ENCODE results near the gene TMEM45B.

- TF ChIP-seq SMC3 (conservative IDR thresholded peaks at IDR 0.05; ENCODE audit: poor library complexity) (no peak), POLR2AphosphoS5 (IDR thresholded peaks at IDR 0.05) (no peak), CTCF (IDR thresholded peaks at IDR 0.05; ENCODE audit: poor library complexity, severe bottlenecking) (no peak), EZH2 (IDR thresholded peaks at IDR 0.05; ENCODE audit: borderline replicate concordance, insufficient read depth, low read length, poor library complexity, severe bottlenecking) (no peak), EP300 (conservative IDR thresholded peaks at IDR 0.05; ENCODE audit: poor library complexity, severe bottlenecking) (no peak), REST (IDR thresholded peaks at IDR 0.05; ENCODE audit: borderline replicate concordance) (no peak), TAF1 (IDR thresholded peaks at IDR 0.05; ENCODE audit: low read depth) (no peak)
Measured at GRCh38 chr11:129856036-129856435, 40.4 kb downstream of the TMEM45B start.
